H1 (cell line): Measurements from ENCODE around the gene YARS2. TPM values are rescaled to one million over a fixed set of nuclear protein-coding genes. Genes with fewer than 3 reads are reported as not detected.

Source experiments
- CTCF ChIA-PET: fragments of 300-600 bp; sonication (Branson Sonifier 250); formaldehyde crosslinking; loops from one replicate; lab custom pipeline; 2021; ENCODE audit not compliant: partially characterized antibody; lab: Charles Lee
- POLR2A ChIA-PET: fragments of 300-600 bp; sonication (Branson Sonifier 250); formaldehyde crosslinking; loops from one replicate; lab custom pipeline; 2021; ENCODE audit warnings: inconsistent platforms; ENCODE audit not compliant: partially characterized antibody; lab: Charles Lee
- DNase-seq, 2 experiments: peaks; one replicate each; pipeline versions ENCODE4 v3.0.0 to v3.0.0-alpha.2; 2010 to 2022; ENCODE audit warnings: low spot score in 2 of 2, low read depth in 1 of 2, mixed read lengths in 1 of 2
- FAIRE-seq: peaks from 2 replicates; lab custom pipeline; 2011; peaks lifted over from hg19 to GRCh38; lab: Jason Lieb, UNC
- H2AFZ ChIP-seq: 2 replicates; pipeline ENCODE4 v1.8.1; 2012; ENCODE audit warnings: low read length, inconsistent platforms
- H2AK5ac ChIP-seq: 2 replicates; pipeline ENCODE4 v1.6.1; 2013; ENCODE audit warnings: low read depth, low read length
- H2BK120ac ChIP-seq: replicated peaks from 2 replicates; pipeline ENCODE3; 2013; ENCODE audit warnings: low read depth, low read length, inconsistent platforms
- H2BK12ac ChIP-seq: 2 replicates; pipeline ENCODE4 v1.6.1; 2013; ENCODE audit warnings: low read depth, low read length
- H2BK15ac ChIP-seq: 2 replicates; pipeline ENCODE4 v1.6.1; 2013; ENCODE audit warnings: low read length
- H2BK20ac ChIP-seq: 2 replicates; pipeline ENCODE4 v1.6.1; 2013; ENCODE audit warnings: low read length
- H2BK5ac ChIP-seq: 2 replicates; pipeline ENCODE4 v1.6.1; 2013; ENCODE audit warnings: low read depth, low read length
- H3K14ac ChIP-seq: 2 replicates; pipeline ENCODE4 v1.6.1; 2013; ENCODE audit warnings: inconsistent platforms; ENCODE audit not compliant: insufficient read length
- H3K18ac ChIP-seq: 2 replicates; pipeline ENCODE4 v1.6.1; 2013; ENCODE audit warnings: low read length; ENCODE audit errors: extremely low read depth
- H3K23ac ChIP-seq: 2 replicates; pipeline ENCODE4 v1.6.1; 2013; ENCODE audit warnings: inconsistent platforms; ENCODE audit not compliant: insufficient read length
- H3K23me2 ChIP-seq: 2 replicates; pipeline ENCODE4 v1.6.1; 2013; ENCODE audit warnings: low read depth, low read length
- H3K27ac ChIP-seq: 2 replicates; pipeline ENCODE4 v1.6.1; 2011; ENCODE audit warnings: low read depth, low read length, inconsistent platforms
- H3K27me3 ChIP-seq, 4 experiments: replicated peaks in 1 of 4; 1 replicate in 1 of 4; 2 replicates in 3 of 4; pipeline versions ENCODE4 v1.6.1 to v1.8.1; 2011 to 2013; ENCODE audit warnings: low read length in 3 of 4, mild to moderate bottlenecking in 3 of 4, inconsistent platforms in 2 of 4, mixed read lengths in 2 of 4, moderate library complexity in 1 of 4; ENCODE audit not compliant: control insufficient read depth in 3 of 4, insufficient read depth in 3 of 4; ENCODE audit errors: extremely low read depth in 1 of 4
- H3K36me3 ChIP-seq, 4 experiments: 2 replicates each; pipeline versions ENCODE4 v1.6.1 to v1.8.1; 2011 to 2013; ENCODE audit warnings: mild to moderate bottlenecking in 4 of 4, low read length in 3 of 4, moderate library complexity in 2 of 4, control low read depth in 1 of 4, inconsistent platforms in 1 of 4; ENCODE audit not compliant: insufficient read depth in 4 of 4, control insufficient read depth in 2 of 4
- H3K4ac ChIP-seq: replicated peaks from 2 replicates; pipeline ENCODE3; 2013; ENCODE audit warnings: low read length, low read depth, mixed read lengths, inconsistent platforms; ENCODE audit not compliant: insufficient read length
- H3K4me1 ChIP-seq, 4 experiments: replicated peaks in 1 of 4; 1 replicate in 1 of 4; 2 replicates in 3 of 4; pipeline versions ENCODE4 v1.6.1 to v1.8.1; 2011 to 2013; ENCODE audit warnings: low read length in 3 of 4, inconsistent platforms in 2 of 4, mixed read lengths in 1 of 4; ENCODE audit not compliant: insufficient read depth in 4 of 4, control insufficient read depth in 3 of 4
- H3K4me2 ChIP-seq, 2 experiments: 2 replicates each; pipeline versions ENCODE4 v1.6.1 to v1.8.1; 2011 to 2013; ENCODE audit warnings: low read depth in 2 of 2, low read length in 2 of 2, control low read depth in 1 of 2, inconsistent platforms in 1 of 2, mild to moderate bottlenecking in 1 of 2; ENCODE audit not compliant: insufficient read depth in 1 of 2
- H3K4me3 ChIP-seq, 4 experiments: fragments of 200-600, 300-600 bp in 1 of 4; sonication (generic), shearing (Covaris generic), sonication (Bioruptor Twin) in 1 of 4; 2 replicates each; pipeline versions ENCODE4 v1.5.1 to v1.8.1; 2011 to 2016; ENCODE audit warnings: low read length in 4 of 4, low read depth in 3 of 4, control low read depth in 2 of 4, inconsistent platforms in 2 of 4, mild to moderate bottlenecking in 2 of 4, mixed read lengths in 1 of 4, moderate library complexity in 1 of 4; ENCODE audit not compliant: insufficient read depth in 2 of 4; ENCODE audit errors: extremely low read depth in 1 of 4
- H3K56ac ChIP-seq: replicated peaks from 2 replicates; pipeline ENCODE3; 2013; ENCODE audit warnings: low read depth, mild to moderate bottlenecking, mixed read lengths, low read length, inconsistent platforms; ENCODE audit not compliant: insufficient read length
- H3K79me1 ChIP-seq: 2 replicates; pipeline ENCODE4 v1.6.1; 2013; ENCODE audit warnings: low read depth, low read length, control low read depth
- H3K79me2 ChIP-seq, 2 experiments: 2 replicates each; pipeline versions ENCODE4 v1.6.1 to v1.8.1; 2012 to 2013; ENCODE audit warnings: low read length in 2 of 2, mild to moderate bottlenecking in 2 of 2, inconsistent platforms in 1 of 2; ENCODE audit not compliant: insufficient read depth in 2 of 2, control insufficient read depth in 1 of 2
- H3K9ac ChIP-seq, 4 experiments: replicated peaks in 1 of 4; 1 replicate in 1 of 4; 2 replicates in 3 of 4; pipeline versions ENCODE4 v1.6.1 to v1.8.1; 2011 to 2013; ENCODE audit warnings: low read depth in 3 of 4, low read length in 3 of 4, control low read depth in 2 of 4, mild to moderate bottlenecking in 2 of 4, moderate library complexity in 2 of 4, inconsistent platforms in 1 of 4; ENCODE audit errors: extremely low read depth in 1 of 4
- H3K9me3 ChIP-seq, 2 experiments: 2 replicates each; pipeline versions ENCODE4 v1.6.1 to v1.8.1; 2012 to 2013; ENCODE audit warnings: mild to moderate bottlenecking in 2 of 2, moderate library complexity in 2 of 2, control low read depth in 1 of 2, inconsistent platforms in 1 of 2, low read depth in 1 of 2, low read length in 1 of 2, mixed read lengths in 1 of 2; ENCODE audit not compliant: insufficient read depth in 2 of 2
- H4K20me1 ChIP-seq, 2 experiments: replicated peaks in 1 of 2; 2 replicates each; pipeline versions ENCODE3 to v1.8.1; 2011 to 2013; ENCODE audit warnings: inconsistent platforms in 2 of 2, low read length in 2 of 2, mild to moderate bottlenecking in 1 of 2; ENCODE audit not compliant: insufficient read depth in 2 of 2, control insufficient read depth in 1 of 2
- H4K5ac ChIP-seq: 2 replicates; pipeline ENCODE4 v1.6.1; 2013; ENCODE audit warnings: low read length, low read depth, mixed read lengths, inconsistent platforms; ENCODE audit not compliant: insufficient read length
- H4K8ac ChIP-seq: 2 replicates; pipeline ENCODE4 v1.8.0; 2013; ENCODE audit warnings: mild to moderate bottlenecking, moderate library complexity, low read length, inconsistent platforms; ENCODE audit not compliant: insufficient read depth; ENCODE audit errors: extremely low read depth
- H4K91ac ChIP-seq: replicated peaks from 2 replicates; pipeline ENCODE3; 2013; ENCODE audit warnings: low read length, mixed read lengths, inconsistent platforms; ENCODE audit not compliant: insufficient read length
- BCL11A ChIP-seq, 2 experiments: IDR thresholded peaks; one replicate each; pipeline ENCODE4 v1.6.1; 2011; ENCODE audit warnings: low read depth in 2 of 2, low read length in 2 of 2, mild to moderate bottlenecking in 2 of 2
- CEBPB ChIP-seq: IDR thresholded peaks from 2 replicates; pipeline ENCODE4 v1.6.1; 2012; ENCODE audit warnings: low read depth, low read length
- CHD1 ChIP-seq: IDR thresholded peaks from 2 replicates; pipeline ENCODE4 v1.6.1; 2012; ENCODE audit warnings: low read depth, low read length, improper control_type of control experiment
- GTF2F1 ChIP-seq: IDR thresholded peaks from 2 replicates; pipeline ENCODE4 v1.6.1; 2012; ENCODE audit warnings: low read depth, low read length, improper control_type of control experiment, borderline replicate concordance
- HDAC2 ChIP-seq, 2 experiments: fragments of 300-600 bp in 1 of 2; sonication (generic) in 1 of 2; IDR thresholded peaks; 2 replicates each; pipeline ENCODE4 v1.6.1; 2011 to 2012; ENCODE audit warnings: low read depth in 2 of 2, low read length in 2 of 2, mild to moderate bottlenecking in 2 of 2, moderate library complexity in 2 of 2, borderline replicate concordance in 1 of 2, inconsistent platforms in 1 of 2
- KDM4A ChIP-seq: IDR thresholded peaks from one replicate; pipeline ENCODE4 v1.7.1; 2012; ENCODE audit warnings: low read depth, mild to moderate bottlenecking, moderate library complexity, low read length, inconsistent platforms; ENCODE audit not compliant: severe bottlenecking
- RNF2 ChIP-seq: fragments of 200-900, 300-1000 bp; sonication (generic); IDR thresholded peaks from 2 replicates; pipeline ENCODE4 v1.7.1; 2016; ENCODE audit warnings: borderline replicate concordance, low read depth, mild to moderate bottlenecking, antibody characterized with exemption, low read length; ENCODE audit not compliant: poor library complexity, severe bottlenecking; ENCODE audit errors: missing control alignments
- SAP30 ChIP-seq: fragments of 300-600 bp; sonication (generic); IDR thresholded peaks from 2 replicates; pipeline ENCODE4 v1.7.1; 2012; ENCODE audit warnings: low read length, moderate library complexity, mild to moderate bottlenecking, inconsistent platforms; ENCODE audit not compliant: insufficient read depth, insufficient replicate concordance
- SP4 ChIP-seq: IDR thresholded peaks from 2 replicates; pipeline ENCODE4 v1.6.1; 2012; ENCODE audit warnings: low read length, inconsistent platforms
- SRF ChIP-seq: IDR thresholded peaks from 2 replicates; pipeline ENCODE4 v1.6.1; 2011; ENCODE audit warnings: mild to moderate bottlenecking, low read depth, low read length, moderate library complexity
- SUZ12 ChIP-seq: fragments of 200-600 bp; sonication (generic); IDR thresholded peaks from 2 replicates; pipeline ENCODE4 v1.6.1; 2012; ENCODE audit warnings: mild to moderate bottlenecking, inconsistent platforms, low read length, moderate library complexity, mixed read lengths
- WGBS, 2 experiments: shearing (Covaris generic) in 1 of 2; methylation state at CpG; one replicate each; pipeline versions ENCODE4 v1.1.6 to v1.1.7; 2013 to 2015; ENCODE audit warnings: low lambda C conversion rate in 2 of 2, mixed read lengths in 2 of 2, inconsistent platforms in 1 of 2, low coverage in 1 of 2, missing lambda C conversion rate in 1 of 2; ENCODE audit not compliant: insufficient replicate concordance in 2 of 2, insufficient coverage in 1 of 2, insufficient read length in 1 of 2; ENCODE audit errors: extremely low coverage in 1 of 2, missing lambda C conversion rate in 1 of 2; 5-methylcytosine and 5-hydroxymethylcytosine counted together
- polyA plus RNA-seq, 7 experiments: library from polyadenylated mRNA; depleted of rRNA in 3 of 7; stranded (reverse) in 5 of 7; unstranded in 2 of 7; fragments of >200 nt in 5 of 7; fragments of 200-250 nt in 2 of 7; gene quantifications; 1 replicate in 5 of 7; 2 replicates in 1 of 7; 4 replicates in 1 of 7; pipeline versions ENCODE4 v1.2.1 to v1.2.3, GENCODE V29; 2011 to 2013; ENCODE audit warnings: missing spikeins in 2 of 7, mixed read lengths in 2 of 7
- total RNA-seq: library from RNA; stranded (reverse); fragmentation: NEBNext Ultra II Directional; extraction: Animal tissue kit (Norgen Biotek cat#: 25700); gene quantifications from 2 replicates; pipeline ENCODE4 v1.2.1, GENCODE V29; 2021

YARS2 gene
- total and polyA plus RNA-seq, 2 of the 8 experiments (the other 6 are each of a cell fraction or from before 2014, with no cell fraction given): 29.9 to 41.4 TPM

DNA sequence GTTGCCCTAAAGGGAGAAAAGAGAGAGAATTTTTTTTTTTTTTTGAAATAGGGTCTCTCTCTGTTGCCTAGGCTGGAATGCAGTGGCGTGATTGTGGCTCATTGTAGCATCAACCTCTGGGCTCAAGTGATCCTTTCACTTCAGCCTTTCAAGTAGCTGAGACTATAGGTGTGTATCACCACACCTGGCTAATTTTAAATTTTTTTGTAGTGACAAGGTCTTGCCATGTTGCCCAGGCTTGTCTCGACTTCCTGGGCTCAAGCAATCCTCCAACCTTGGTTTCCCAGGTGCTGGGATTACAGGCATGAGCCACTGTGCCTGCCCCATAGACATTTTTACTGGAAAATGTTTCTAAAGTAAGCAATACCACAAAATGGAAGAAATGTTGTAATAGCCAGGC is 36.8 kb downstream of the YARS2 start:
- no peak overlapping the region for H4K8ac ChIP-seq
- POLR2A ChIA-PET: interaction anchor here (1.0 kb wide), 1 partner anchor 18 kb away, joined by 3 read pairs; no protein-coding TSS in a partner anchor
- CTCF ChIA-PET: no interaction called here
- H3K56ac ChIP-seq: no peak overlapping the region
- no peaks in the 10 kb centered on the region for H3K79me2 ChIP-seq
- H3K4me3 ChIP-seq: no peak overlapping the region
- H3K4me2 ChIP-seq: no peak overlapping the region
- H3K14ac ChIP-seq: no peak overlapping the region
- no peaks in the 10 kb centered on the region for H3K79me1 ChIP-seq
- no peak overlapping the region for H4K91ac ChIP-seq
- H2BK120ac ChIP-seq: no peak overlapping the region
- H2AK5ac ChIP-seq: no peak overlapping the region
- no peak for TF ChIP-seq BCL11A (IDR thresholded peaks at IDR 0.05; ENCODE audit: low read depth in 2 of 2, low read length in 2 of 2)
- TF ChIP-seq SUZ12: no peak
- TF ChIP-seq HDAC2 (IDR thresholded peaks at IDR 0.05; ENCODE audit: borderline replicate concordance in 1 of 2, low read depth in 2 of 2, low read length in 2 of 2): no peak
- TF ChIP-seq SAP30: no peak
- no peak for TF ChIP-seq CHD1
- TF ChIP-seq SRF: no peak
- no peak for TF ChIP-seq RNF2
- no peak for TF ChIP-seq GTF2F1
- TF ChIP-seq SP4: no peak
- no peak for TF ChIP-seq CEBPB
- no peak for TF ChIP-seq KDM4A
- WGBS, 2 experiments: 86% methylated on average over 2 of the region's 2 CpGs; no CpG with 5 or more reads in 1 of the 2 experiments
- H4K20me1 ChIP-seq: no peaks in the 10 kb centered on the region
- no peak overlapping the region for H2BK12ac ChIP-seq
- H3K27ac ChIP-seq: no peak overlapping the region
- H3K9me3 ChIP-seq: no peaks in the 10 kb centered on the region
- no peak for DNase-seq
- peaks cover 0 to 35% (median 4%) of the 10 kb centered on the region in 4 experiments; a peak in 5 of 8 replicates for H3K36me3 ChIP-seq
- H2AFZ ChIP-seq: no peak overlapping the region
- H4K5ac ChIP-seq: no peak overlapping the region
- H3K9ac ChIP-seq: no peak overlapping the region
- H3K23ac ChIP-seq: no peak overlapping the region
- H3K23me2 ChIP-seq: no peaks in the 10 kb centered on the region
- no peak overlapping the region for H2BK15ac ChIP-seq
- no peak overlapping the region for H2BK20ac ChIP-seq
- H3K18ac ChIP-seq: no peak overlapping the region
- no peak for FAIRE-seq
- no peak overlapping the region for H2BK5ac ChIP-seq
- no peaks in the 10 kb centered on the region for H3K4me1 ChIP-seq
- H3K4ac ChIP-seq: no peak overlapping the region
- no peaks in the 10 kb centered on the region for H3K27me3 ChIP-seq
